Hepatocyte (in vitro differentiated cells): ENCODE measurements around the gene CT47C1.

Experiments used
- CTCF ChIP-seq: fragments of 200-600 bp; sonication (generic); IDR thresholded peaks from 2 replicates; pipeline ENCODE4 v1.5.1; 2016; ENCODE audit warnings: antibody characterized with exemption, mild to moderate bottlenecking; ENCODE audit not compliant: poor library complexity
- EZH2 ChIP-seq: fragments of 200-600 bp; sonication (generic); IDR thresholded peaks from 2 replicates; pipeline ENCODE4 v1.6.1; 2016; ENCODE audit warnings: antibody characterized with exemption, mild to moderate bottlenecking, borderline replicate concordance

DNA sequence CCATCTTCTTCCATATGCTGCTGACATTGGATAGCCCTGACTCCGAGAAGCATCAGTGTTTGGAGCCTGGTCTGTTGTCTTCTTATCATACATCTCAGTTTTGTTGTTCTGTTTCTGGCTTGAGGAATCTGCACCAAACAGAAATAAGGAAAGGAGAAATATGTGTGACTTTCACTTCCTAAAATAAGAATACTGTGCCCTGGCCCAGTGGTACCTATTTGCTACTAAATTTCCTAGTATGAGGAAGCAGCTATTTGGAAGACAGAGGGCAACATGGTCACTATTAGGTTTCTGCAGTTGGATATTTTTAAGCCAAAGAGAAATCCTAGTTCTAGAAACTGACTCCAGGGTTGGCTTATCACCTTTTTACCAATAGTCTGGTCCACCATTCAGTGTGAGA lies 16.8 kb downstream of the CT47C1 start:
- TF ChIP-seq CTCF (no peak), EZH2 (no peak)
